ENCODE data around the gene ADGRA3. TPM values are rescaled to one million over a fixed set of nuclear protein-coding genes. Genes with fewer than 3 reads are reported as not detected.

Gene ADGRA3
- total and polyA plus RNA-seq, 8 donors, result 17.6 to 67.1 (median 63.5) TPM

- no peaks in the 10 kb centered on the region for H3K4me1 ChIP-seq
These were observed 59.6 kb downstream of the ADGRA3 start for GRCh38 chr4:22456291-22456690.

GRCh38 chr4:22454955-22455354 lies 60.9 kb downstream of the ADGRA3 start:
- ATAC-seq, result peak; percentile 77
- intact Hi-C loops (cut with DNase I), result no loop called here

More at GRCh38 chr4:22456291-22456690, 59.6 kb downstream of the ADGRA3 start:
- H3K27me3 ChIP-seq, result no peaks in the 10 kb centered on the region
- no peaks in the 10 kb centered on the region for H3K36me3 ChIP-seq
- TF ChIP-seq, protein P1, sequence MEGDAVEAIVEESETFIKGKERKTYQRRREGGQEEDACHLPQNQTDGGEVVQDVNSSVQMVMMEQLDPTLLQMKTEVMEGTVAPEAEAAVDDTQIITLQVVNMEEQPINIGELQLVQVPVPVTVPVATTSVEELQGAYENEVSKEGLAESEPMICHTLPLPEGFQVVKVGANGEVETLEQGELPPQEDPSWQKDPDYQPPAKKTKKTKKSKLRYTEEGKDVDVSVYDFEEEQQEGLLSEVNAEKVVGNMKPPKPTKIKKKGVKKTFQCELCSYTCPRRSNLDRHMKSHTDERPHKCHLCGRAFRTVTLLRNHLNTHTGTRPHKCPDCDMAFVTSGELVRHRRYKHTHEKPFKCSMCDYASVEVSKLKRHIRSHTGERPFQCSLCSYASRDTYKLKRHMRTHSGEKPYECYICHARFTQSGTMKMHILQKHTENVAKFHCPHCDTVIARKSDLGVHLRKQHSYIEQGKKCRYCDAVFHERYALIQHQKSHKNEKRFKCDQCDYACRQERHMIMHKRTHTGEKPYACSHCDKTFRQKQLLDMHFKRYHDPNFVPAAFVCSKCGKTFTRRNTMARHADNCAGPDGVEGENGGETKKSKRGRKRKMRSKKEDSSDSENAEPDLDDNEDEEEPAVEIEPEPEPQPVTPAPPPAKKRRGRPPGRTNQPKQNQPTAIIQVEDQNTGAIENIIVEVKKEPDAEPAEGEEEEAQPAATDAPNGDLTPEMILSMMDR (IDR thresholded peaks at IDR 0.05), result no peak
- no peak overlapping the region for H3K4me3 ChIP-seq
- intact Hi-C loops (cut with DNase I), result no loop called here
- ATAC-seq, result no peak
- H3K27ac ChIP-seq, result no peak overlapping the region
- no peaks in the 10 kb centered on the region for H3K9me3 ChIP-seq
- peak in 1 of 4 donors; percentile 18 for DNase-seq

GRCh38 chr4:22454216-22454838 lies 61.5 kb downstream of the ADGRA3 start:
- Histone ChIP-seq H3K27me3 (no peaks in the 10 kb centered on the region), H3K4me3 (no peak overlapping the region), H3K36me3 (no peaks in the 10 kb centered on the region), H3K9me3 (no peaks in the 10 kb centered on the region), H3K4me1 (no peaks in the 10 kb centered on the region), H3K27ac (no peak overlapping the region)
- intact Hi-C loops (cut with DNase I), result no loop called here
- DNase-seq, result no peak
- no peak for ATAC-seq
- TF ChIP-seq, protein P1 (IDR thresholded peaks at IDR 0.05), result no peak

More at GRCh38 chr4:22454955-22455354, 60.9 kb downstream of the ADGRA3 start:
- DNase-seq, result peak in 1 of 4 donors; percentile 27
- no peaks in the 10 kb centered on the region for H3K36me3 ChIP-seq
- no peak overlapping the region for H3K27ac ChIP-seq
- H3K27me3 ChIP-seq, result no peaks in the 10 kb centered on the region
- no peak overlapping the region for H3K4me3 ChIP-seq
- no peaks in the 10 kb centered on the region for H3K4me1 ChIP-seq
- TF ChIP-seq, protein P1 (IDR thresholded peaks at IDR 0.05), result no peak
- H3K9me3 ChIP-seq, result no peaks in the 10 kb centered on the region

DNA sequence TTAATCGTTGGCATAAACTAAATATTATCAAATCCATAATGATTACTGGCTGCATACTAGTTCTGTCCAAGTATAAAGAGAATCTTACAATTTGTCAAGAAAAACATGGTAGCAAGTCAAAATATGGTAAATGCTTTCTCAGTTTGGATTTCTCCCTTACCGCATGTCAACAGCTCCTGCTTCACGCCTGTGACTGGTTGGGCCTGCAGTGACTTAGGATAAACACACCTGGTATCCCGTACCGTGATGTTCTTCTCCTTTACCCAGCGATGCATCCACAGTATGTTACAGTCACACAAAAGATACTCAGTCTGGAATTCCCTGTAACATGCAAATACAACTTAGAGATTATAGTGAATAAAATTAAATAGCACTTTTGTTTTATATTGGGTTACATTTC lies 71.1 kb downstream of the ADGRA3 start:
- ATAC-seq (no peak), DNase-seq (no peak)
- TF ChIP-seq, protein P1 (IDR thresholded peaks at IDR 0.05), result no peak
- Histone ChIP-seq H3K4me1 (no peaks in the 10 kb centered on the region), H3K36me3 (peaks cover 0 to 10% of the 10 kb centered on the region in 2 donors), H3K27ac (no peak overlapping the region), H3K9me3 (no peaks in the 10 kb centered on the region), H3K4me3 (no peak overlapping the region), H3K27me3 (no peaks in the 10 kb centered on the region)
- intact Hi-C loops (cut with DNase I), result no loop called here

DNA sequence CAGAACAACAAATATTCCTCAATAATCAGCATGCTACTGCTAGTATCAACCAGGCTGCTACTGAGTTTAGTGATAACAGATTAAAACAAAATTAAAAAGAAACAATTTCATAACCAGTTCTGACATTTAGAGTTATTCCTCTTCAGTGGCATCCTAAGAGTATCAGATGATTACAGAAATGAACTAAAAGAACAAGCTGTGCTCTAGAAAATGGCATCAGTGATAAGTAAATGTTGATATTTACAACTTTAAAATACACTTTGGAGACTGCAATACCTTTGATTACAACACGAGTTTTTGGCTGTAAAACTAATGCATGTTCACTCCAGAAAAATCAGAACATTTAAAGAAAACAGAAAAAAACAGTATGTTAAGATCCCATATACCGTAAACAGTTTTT lies 72.9 kb downstream of the ADGRA3 start:
- H3K27me3 ChIP-seq, result no peaks in the 10 kb centered on the region
- H3K4me3 ChIP-seq, result no peak overlapping the region
- peaks cover 0 to 10% of the 10 kb centered on the region in 2 donors for H3K36me3 ChIP-seq
- ATAC-seq (no peak), DNase-seq (no peak)
- intact Hi-C loops (cut with DNase I), result no loop called here
- TF ChIP-seq, protein P1 (IDR thresholded peaks at IDR 0.05), result no peak
- no peaks in the 10 kb centered on the region for H3K4me1 ChIP-seq
- H3K9me3 ChIP-seq, result no peaks in the 10 kb centered on the region
- no peak overlapping the region for H3K27ac ChIP-seq

All from left lung (tissue), 10 donors.